ENCODE results near the gene EPHA4. TPM values are rescaled to one million over a fixed set of nuclear protein-coding genes. Genes with fewer than 3 reads are reported as not detected.

EPHA4 gene
- total and polyA plus RNA-seq, 9 donors = 11.3 to 39.3 (median 24.9) TPM

GRCh38 chr2:221558107-221558506 lies 14.0 kb downstream of the EPHA4 start:
- 91 to 97% (median 95%) methylated on average over 3 of the region's 3 CpGs for WGBS, 3 donors
- H3K36me3 ChIP-seq = no peaks in the 10 kb centered on the region
- H3K27me3 ChIP-seq = no peaks in the 10 kb centered on the region
- no peak for DNase-seq
- intact Hi-C loops (cut with DNase I) = no loop called here
- TF ChIP-seq CTCF (IDR thresholded peaks at IDR 0.05) = no peak
- TF ChIP-seq EP300 (IDR thresholded peaks at IDR 0.05) = no peak
- TF ChIP-seq POLR2A (IDR thresholded peaks at IDR 0.05) = no peak
- H3K4me1 ChIP-seq (ENCODE audit: insufficient read depth) = peaks cover 4% of the 10 kb centered on the region
- H3K9me3 ChIP-seq = no peaks in the 10 kb centered on the region
- H3K27ac ChIP-seq = no peak overlapping the region
- no peak overlapping the region for H3K4me3 ChIP-seq

DNA sequence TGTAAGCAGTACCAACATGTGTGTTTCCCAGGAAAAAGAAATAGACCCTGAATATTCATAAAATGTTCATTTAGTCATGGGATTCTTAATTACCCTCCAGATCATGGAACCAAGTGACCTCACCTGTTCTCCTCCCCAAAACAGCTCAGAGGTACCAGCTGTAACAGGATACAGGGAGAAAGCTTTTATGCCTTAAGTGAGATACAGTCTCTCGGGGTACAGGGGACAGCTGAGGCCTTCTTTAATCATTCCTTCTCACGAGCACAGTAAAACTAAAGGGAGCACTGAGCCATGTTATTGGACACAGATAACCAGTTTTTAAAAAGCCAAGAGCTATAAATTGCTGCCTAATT lies 16.6 kb downstream of the EPHA4 start:
- Histone ChIP-seq H3K27me3 (no peaks in the 10 kb centered on the region), H3K4me1 (ENCODE audit: insufficient read depth) (peaks cover 4% of the 10 kb centered on the region), H3K4me3 (no peak overlapping the region), H3K9me3 (no peaks in the 10 kb centered on the region), H3K27ac (no peak overlapping the region), H3K36me3 (no peaks in the 10 kb centered on the region)
- TF ChIP-seq CTCF (IDR thresholded peaks at IDR 0.05) = no peak
- TF ChIP-seq POLR2A (IDR thresholded peaks at IDR 0.05) = no peak
- TF ChIP-seq EP300 (IDR thresholded peaks at IDR 0.05) = no peak
- intact Hi-C loops (cut with DNase I) = no loop called here
- 43 to 55% (median 51%) methylated on average over 2 of the region's 2 CpGs for WGBS, 3 donors
- DNase-seq = no peak

GRCh38 chr2:221554769-221555493 lies 17.2 kb downstream of the EPHA4 start:
- Histone ChIP-seq H3K9me3 (no peaks in the 10 kb centered on the region), H3K4me3 (no peak overlapping the region), H3K27ac (no peak overlapping the region), H3K27me3 (no peaks in the 10 kb centered on the region), H3K36me3 (no peaks in the 10 kb centered on the region), H3K4me1 (ENCODE audit: insufficient read depth) (peaks cover 4% of the 10 kb centered on the region)
- WGBS, 3 donors = 52 to 54% (median 53%) methylated on average over 4 of the region's 4 CpGs
- no peak for DNase-seq
- TF ChIP-seq EP300 (IDR thresholded peaks at IDR 0.05) (no peak), CTCF (IDR thresholded peaks at IDR 0.05) (no peak), POLR2A (IDR thresholded peaks at IDR 0.05) (no peak)
- intact Hi-C loops (cut with DNase I) = no loop called here

- Histone ChIP-seq H3K36me3 (no peaks in the 10 kb centered on the region), H3K4me1 (ENCODE audit: insufficient read depth) (peaks cover 4% of the 10 kb centered on the region), H3K9me3 (no peaks in the 10 kb centered on the region), H3K27me3 (no peaks in the 10 kb centered on the region), H3K4me3 (no peak overlapping the region), H3K27ac (no peak overlapping the region)
- intact Hi-C loops (cut with DNase I) = no loop called here
- TF ChIP-seq CTCF (IDR thresholded peaks at IDR 0.05) (no peak), EP300 (IDR thresholded peaks at IDR 0.05) (no peak), POLR2A (IDR thresholded peaks at IDR 0.05) (no peak)
- no peak for DNase-seq
- 89 to 92% (median 92%) methylated on average over 4 of the region's 4 CpGs for WGBS, 3 donors
These were observed 18.8 kb downstream of the EPHA4 start for GRCh38 chr2:221553333-221553732.

Measured in ovary (tissue), 9 donors.